HG03280 (cell line): Measurements from ENCODE around the gene DYRK4.

Source experiments
- ATAC-seq: cut with Tn5 transposase; IDR thresholded peaks from one replicate; pipeline ENCODE4 v1.9.1; 2021; ENCODE audit warnings: mild to moderate bottlenecking, moderate library complexity; ENCODE audit not compliant: unreplicated experiment

The DYRK4 gene

DNA sequence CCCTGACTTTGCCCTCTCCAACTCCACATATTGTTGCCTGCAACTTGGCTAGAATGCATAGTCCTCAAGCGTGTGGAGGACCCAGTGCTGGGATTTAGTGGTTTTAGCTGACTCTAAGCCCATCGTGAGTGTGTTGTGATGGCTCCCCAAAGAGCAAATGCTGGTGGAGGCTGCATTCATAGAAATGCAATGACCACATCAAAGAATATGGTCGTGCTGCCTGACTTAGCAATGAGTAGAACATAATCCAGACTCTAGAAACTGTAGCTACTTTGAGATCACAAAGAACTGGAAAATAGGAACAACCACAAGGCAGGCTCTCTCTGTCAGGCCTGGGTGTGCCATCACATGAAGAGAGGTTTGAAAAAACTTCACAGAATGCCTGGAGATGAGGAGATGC is 1.3 kb downstream of the DYRK4 start:
- ATAC-seq, result no peak

- no peak for ATAC-seq
These were observed 2.8 kb downstream of the DYRK4 start for GRCh38 chr12:4564818-4565217.

DNA sequence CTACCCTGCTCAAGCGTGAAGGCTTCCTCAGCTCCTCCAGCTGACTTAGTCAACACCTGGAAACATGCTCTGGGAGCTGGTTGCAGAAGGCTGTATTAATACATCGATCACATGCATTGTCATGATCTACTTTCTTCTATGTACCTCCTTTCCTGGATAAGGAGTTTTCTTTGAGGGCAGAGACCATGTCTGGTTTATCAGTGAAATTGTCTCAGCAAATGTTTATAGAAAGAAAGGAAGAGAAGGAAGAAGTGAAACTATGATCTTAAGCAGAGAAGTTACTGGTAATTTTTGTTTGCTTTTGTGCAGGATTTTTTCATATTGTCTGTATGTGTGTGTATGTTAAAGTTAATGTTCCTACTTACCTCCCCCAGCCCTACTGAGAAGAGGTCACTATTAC is 4.5 kb downstream of the DYRK4 start:
- no peak for ATAC-seq

- ATAC-seq, result no peak
These were observed 5.3 kb downstream of the DYRK4 start for GRCh38 chr12:4567073-4567881.

DNA sequence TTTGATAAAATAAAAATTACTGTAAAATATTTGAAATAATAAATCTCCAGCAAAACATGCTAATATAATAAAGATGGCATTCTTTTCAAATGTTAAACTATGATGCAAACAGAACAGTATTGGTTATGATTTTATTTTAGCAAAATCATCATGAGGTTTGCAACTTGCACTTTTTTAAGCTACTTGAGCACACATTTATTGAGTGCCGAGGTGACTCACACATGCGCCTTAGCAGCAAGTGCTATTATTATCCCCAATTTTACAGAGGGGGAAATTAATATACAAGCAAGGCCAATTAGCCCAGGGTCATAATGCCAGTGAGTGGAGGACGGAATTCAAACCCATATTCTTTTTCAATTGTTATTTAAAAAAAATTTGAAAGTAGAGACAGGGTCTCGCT is 7.3 kb downstream of the DYRK4 start:
- ATAC-seq, result no peak

GRCh38 chr12:4572680-4573079 is 10.7 kb downstream of the DYRK4 start:
- no peak for ATAC-seq

- ATAC-seq, result no peak
These were observed 17.5 kb downstream of the DYRK4 start for GRCh38 chr12:4579305-4580102.

DNA sequence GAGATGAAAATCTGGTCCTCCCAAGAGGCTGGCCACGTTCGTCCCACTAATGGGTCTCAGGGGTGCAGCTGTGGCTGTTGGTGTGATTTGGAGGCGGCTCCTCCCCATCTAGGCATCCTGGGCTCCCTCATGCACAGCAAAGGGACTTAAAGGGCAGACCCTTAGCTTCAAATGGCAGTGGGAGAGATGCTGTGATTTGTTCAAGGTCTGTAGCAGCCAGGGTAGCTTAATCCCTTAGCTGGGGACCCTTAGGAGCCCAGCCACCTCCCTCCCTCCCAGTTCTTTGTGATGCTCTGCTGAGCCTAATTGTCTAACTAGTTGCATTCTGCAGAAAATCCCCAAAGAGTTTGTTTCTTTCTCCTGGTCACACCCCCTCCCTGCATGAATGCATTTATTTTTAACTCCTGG is 18.3 kb downstream of the DYRK4 start:
- no peak for ATAC-seq

- no peak for ATAC-seq
These were observed 22.3 kb downstream of the DYRK4 start for GRCh38 chr12:4584281-4584680.

DNA sequence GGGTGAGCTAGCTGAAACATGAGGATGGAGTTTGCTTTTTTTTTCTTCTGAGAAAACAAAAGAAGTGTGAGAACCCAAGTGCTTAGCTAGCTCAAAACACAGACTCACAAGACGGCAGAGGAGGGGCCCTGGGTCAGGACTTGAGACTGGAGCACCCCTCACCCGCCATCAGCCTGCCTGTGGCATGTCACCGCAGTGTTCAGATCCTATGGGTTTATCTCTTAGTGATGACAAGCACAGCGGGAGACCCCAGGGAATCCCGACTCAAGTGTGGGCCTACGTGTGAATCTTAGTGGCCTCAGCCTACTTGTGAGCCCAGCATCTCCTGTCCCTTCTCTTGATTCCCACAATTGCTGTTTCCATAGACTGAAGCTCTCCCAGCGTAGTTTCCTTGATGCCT is 22.9 kb downstream of the DYRK4 start:
- ATAC-seq, result no peak

GRCh38 chr12:4586500-4586899 is 24.5 kb downstream of the DYRK4 start:
- no peak for ATAC-seq

- no peak for ATAC-seq
These were observed 25.1 kb downstream of the DYRK4 start for GRCh38 chr12:4587108-4587507.

DNA sequence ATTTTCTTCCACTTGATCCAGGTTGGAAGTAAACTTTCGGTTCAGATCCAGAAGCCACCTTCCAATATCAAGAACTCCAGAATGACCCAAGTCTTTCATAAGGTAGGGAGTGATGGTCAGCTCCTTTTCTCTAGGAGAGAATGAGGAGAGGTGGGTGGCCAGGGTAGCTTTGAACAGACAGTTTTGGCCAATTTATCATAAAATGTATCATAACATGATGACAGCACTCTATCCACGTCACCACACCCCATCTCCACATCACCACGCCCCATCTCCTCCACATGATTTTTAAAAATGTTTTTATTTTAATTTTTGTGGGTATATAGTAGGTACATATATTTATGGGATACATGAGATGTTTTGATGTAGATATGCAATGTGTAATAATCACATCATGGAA is 26.9 kb downstream of the DYRK4 start:
- no peak for ATAC-seq

GRCh38 chr12:4589941-4590340 is 27.9 kb downstream of the DYRK4 start:
- ATAC-seq, result no peak

DNA sequence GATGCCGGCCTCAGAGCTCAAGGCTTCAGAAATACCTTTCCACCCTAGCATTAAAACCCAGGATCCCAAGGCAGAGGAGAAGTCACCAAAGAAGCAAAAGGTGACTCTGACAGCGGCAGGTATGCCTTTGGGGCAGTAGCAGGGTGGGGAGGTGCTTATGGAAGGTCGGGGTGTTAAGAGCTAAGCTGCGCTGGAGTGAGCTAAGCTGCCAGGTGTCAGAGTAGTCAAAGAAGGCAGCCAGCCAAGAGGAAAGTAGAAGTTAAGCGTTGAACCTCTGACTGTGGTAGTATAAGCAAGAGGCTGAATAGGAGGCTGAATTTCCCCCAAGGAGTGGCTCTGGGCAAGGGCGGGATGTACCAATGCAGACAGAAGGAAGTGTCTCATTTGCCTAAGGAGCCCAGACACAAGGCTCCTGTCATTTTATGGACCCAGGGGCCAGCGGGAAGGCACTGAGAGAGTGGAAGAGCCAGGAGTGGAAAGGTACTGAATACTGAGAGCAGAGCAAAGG is 29.2 kb downstream of the DYRK4 start:
- ATAC-seq, result no peak

DNA sequence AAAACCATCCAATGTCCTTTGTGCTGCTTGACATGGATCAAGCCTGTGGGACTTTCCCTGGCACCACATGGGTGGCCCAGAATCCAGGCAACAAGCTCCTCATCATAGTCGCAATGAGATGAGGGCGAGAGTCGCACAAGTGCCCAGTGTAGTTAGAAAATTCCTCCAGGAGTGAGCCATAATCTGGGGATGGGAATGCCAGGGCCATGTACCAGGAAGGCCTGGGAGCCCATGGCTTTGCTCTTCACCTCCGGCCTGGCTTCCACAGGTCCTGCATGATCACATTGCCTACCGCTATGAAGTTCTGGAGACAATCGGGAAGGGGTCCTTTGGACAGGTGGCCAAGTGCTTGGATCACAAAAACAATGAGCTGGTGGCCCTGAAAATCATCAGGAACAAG is 33.9 kb downstream of the DYRK4 start:
- ATAC-seq, result no peak

DNA sequence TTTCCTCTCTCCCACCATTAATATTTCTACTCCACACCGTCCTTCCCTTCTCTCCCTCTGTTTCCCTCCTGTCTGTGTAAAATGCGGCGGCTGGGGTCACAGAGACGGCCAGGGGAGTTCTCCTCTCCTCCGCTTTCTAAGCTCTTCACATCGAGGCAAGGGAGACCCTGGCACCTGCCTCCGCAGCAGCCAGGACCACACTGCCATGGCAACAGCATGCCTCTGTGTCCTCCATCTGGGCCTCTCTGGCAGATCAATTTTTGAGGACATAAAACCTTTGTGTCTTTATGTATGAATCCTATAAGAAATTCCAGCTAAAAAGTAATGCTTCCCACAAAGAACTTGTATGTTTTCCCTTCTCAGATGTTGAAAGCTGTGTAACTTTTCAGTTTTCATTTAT is 41.4 kb downstream of the DYRK4 start:
- ATAC-seq, result no peak

GRCh38 chr12:4603946-4604345 is 41.9 kb downstream of the DYRK4 start:
- no peak for ATAC-seq

DNA sequence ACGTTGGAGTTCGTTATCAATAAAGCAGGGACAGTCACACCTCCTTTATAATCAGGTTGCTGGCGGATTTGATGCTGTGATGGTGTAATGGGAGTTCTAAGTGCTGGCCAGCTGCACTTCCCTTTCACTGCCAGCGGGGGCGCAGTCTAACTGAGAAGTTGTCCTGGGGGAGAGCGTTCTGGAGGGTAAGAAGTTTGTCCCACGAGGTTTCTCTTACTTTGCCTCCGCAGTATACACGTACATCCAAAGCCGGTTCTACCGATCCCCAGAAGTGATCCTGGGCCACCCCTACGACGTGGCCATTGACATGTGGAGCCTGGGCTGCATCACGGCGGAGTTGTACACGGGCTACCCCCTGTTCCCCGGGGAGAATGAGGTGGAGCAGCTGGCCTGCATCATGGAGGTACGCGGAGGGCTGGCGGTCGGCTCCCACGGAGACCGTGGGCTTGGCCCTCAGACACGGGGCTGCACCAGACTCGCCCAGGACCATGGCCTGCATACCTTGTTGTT is 42.7 kb downstream of the DYRK4 start:
- peak; percentile 95 for ATAC-seq

GRCh38 chr12:4607056-4607455 is 45.0 kb downstream of the DYRK4 start:
- no peak for ATAC-seq

DNA sequence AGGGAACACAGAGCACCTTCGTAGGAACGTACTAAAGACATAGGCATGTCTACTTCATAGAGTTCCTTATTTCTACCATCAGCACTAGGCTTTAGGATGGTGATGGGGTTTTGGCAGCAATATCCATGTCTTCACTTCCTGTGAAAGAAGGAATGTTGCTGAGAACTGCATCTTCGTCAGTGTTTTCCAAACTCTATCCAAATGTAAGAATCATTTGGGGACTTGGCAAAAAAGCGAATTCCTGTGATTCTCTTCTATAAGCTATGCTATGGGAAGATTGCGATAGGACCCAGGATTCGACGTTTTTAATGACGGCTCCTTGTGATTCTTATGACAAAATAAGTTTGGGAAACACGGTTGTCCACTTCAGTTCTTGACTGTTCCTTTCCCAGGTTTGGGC is 47.1 kb downstream of the DYRK4 start:
- no peak for ATAC-seq

DNA sequence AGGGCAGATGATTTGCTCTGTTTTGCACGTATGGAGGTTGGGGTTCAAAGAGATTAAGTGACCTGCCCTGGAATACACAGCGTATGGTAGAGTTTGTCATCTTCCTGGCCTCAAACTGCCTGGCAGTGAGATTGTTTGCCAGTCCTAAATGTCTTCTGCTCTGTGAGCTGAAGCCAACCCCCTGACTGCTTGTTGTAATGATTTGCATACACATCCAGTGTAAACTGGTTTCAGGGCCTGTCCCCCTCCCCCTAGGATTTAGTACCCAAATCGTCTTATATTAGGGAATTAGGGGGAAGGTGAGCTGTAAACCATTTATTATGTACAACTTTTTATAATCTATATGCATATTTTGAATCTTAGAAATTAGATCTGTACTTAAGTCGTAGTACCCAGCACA is 48.5 kb downstream of the DYRK4 start:
- ATAC-seq, result no peak
